ENCODE data around the gene ATG16L2.
A peak's percentile ranks its signal among the peaks of the same experiment; 100 is the strongest.
"Not testable (repeated sequence)": the region's sequence is repeated elsewhere in the genome, so short reads cannot be mapped to it uniquely, and the experiment has no call there.

ATG16L2 gene

DNA sequence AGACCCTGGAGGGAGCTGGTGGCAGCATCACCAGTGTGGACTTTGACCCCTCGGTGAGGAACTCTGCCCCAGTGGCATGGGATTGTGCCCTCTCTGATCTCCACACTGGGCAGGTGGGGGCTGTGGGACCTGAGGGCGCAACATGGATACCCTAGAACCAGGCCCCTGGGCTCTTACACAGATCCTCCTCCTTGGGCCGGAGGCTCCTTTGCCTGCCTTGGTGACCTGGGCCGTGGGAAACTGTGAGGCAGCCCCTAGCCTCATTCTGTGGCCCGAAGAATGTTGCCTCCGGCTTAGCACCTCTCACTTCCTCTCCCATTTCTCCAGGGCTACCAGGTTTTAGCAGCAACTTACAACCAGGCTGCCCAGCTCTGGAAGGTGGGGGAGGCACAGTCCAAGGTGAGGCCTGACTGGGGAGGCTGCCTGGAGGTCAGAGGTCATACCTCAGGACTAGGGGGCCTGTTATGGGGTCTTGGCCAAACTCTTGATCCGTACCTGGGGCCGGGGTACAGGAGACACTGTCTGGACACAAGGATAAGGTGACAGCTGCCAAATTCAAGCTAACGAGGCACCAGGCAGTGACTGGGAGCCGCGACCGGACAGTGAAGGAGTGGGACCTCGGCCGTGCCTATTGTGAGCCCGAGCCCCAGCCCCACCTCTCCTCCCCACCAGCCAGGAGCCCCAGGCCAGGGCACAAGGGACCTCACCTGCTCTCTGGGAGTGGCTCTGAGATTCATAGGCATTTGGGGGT lies 12.2 kb downstream of the ATG16L2 start:
- no peak for DNase-seq (ENCODE audit: low read depth in 3 of 3)

- no peak for DNase-seq (ENCODE audit: low read depth in 3 of 3)
Observed at GRCh38 chr11:72826942-72827480, 12.8 kb downstream of the ATG16L2 start.

DNA sequence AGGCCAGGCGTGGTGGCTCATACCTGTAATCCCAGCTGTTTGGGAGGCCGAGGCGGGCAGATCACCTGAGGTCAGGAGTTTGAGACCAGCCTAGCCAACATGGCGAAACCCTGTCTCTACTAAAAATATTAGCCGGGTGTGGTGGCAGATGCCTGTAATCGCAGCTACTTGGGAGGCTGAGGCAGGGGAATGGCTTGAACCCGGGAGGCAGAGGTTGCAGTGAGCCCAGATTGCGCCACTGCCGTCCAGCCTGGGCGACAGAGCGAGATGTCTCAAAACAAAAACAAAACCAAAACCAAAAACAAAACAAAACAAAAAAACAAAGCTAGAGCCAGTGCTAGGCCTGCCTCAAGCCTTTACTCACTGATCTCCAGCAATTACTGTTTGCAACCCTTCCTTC lies 13.4 kb downstream of the ATG16L2 start:
- DNase-seq (ENCODE audit: low read depth in 3 of 3) = not testable (repeated sequence)

GRCh38 chr11:72828081-72828567 lies 13.9 kb downstream of the ATG16L2 start:
- DNase-seq (ENCODE audit: low read depth in 3 of 3) = no peak

DNA sequence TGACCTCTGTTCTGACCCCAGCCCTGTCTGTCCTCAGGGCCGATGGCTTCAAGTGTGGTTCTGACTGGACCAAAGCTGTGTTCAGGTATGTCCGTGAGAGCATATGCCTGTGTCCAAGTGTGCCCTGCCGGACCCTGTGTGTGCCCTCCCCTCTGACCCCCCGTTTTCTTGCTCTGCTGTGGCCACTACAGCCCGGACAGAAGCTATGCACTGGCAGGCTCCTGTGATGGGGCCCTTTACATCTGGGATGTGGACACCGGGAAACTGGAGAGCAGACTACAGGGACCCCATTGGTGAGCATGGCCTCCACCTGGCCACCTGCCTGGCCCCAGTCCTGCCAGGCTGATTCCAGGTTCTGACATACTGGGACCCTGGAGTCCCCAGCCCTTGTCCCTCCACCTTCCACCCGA lies 14.5 kb downstream of the ATG16L2 start:
- no peak for DNase-seq (ENCODE audit: low read depth in 3 of 3)

GRCh38 chr11:72829178-72829577 lies 15.0 kb downstream of the ATG16L2 start:
- no peak for DNase-seq (ENCODE audit: low read depth in 3 of 3)

DNA sequence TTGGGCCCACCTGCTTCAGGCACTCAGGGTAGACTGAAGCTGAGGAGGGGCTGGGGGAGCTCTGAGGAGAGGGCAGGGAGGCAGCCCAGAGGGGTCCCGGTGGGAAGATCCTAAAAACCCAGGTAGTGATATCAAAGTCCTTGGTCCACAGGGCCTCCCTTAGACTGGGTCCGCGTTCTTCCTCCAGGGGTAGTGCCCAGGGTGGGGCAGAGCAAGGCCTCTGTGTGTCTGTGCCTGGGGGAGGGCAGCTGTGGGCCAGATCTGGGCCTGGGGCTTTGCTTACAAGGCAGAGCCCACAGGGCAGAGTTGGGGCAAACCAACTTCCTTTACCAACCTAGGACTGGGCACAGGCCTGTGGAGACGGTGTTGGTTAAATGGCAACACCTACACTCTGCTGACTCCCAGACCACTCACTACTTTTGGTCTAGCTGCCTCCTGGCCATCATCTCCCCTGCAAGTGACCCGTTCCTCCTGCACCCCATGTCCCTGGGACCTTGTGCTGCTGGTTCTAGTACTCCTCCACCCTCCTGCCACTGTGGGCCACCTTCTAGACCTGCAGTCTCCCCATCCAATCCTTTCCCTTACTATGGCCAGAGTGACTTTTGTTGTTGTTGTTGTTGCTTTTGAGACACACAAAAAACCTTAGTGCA lies 15.8 kb downstream of the ATG16L2 start:
- no peak for DNase-seq (ENCODE audit: low read depth in 3 of 3)

DNA sequence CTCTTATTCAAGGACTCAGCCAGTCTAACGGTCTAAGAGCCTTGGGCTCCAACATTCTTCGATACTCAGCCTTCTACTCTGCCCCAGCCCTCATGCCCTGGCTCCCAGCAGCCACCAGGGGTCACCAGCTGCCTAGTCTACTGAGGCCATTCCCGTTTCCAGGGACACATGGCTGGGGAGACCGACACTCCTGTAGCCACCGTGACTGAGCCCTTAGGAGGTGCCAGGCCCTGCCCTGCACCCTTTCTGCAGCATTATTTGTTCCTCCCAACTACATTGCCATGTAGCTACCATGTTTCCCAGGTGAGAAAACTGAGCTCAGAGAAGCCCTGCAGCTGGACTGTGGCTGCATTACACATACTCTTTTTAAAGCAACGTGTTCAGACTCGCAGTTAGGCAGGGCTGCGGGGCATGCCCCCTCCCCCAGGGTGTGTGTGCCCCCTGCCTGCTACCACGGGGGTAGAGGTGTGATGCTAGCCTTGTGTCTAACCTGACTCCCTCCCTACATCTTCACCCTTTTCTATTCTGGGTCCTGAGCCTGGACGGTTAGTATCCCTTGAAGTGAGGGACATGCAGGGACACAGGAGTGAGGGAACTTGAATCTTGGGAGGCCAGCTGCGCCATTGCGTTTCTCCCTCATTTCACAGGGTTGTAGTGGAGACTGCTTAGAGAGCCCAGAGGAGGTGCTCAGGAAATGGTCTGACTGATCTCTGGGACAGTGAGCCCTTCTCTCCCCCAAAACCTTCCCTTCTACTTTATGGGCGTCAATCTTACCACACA lies 17.5 kb downstream of the ATG16L2 start:
- peak in 1 of 3 experiments; percentile 36 for DNase-seq (ENCODE audit: low read depth in 3 of 3)

- no peak for DNase-seq (ENCODE audit: low read depth in 3 of 3)
Observed at GRCh38 chr11:72832301-72833082, 18.3 kb downstream of the ATG16L2 start.

- no peak for DNase-seq (ENCODE audit: low read depth in 3 of 3)
Observed at GRCh38 chr11:72833083-72833733, 19.0 kb downstream of the ATG16L2 start.

DNA sequence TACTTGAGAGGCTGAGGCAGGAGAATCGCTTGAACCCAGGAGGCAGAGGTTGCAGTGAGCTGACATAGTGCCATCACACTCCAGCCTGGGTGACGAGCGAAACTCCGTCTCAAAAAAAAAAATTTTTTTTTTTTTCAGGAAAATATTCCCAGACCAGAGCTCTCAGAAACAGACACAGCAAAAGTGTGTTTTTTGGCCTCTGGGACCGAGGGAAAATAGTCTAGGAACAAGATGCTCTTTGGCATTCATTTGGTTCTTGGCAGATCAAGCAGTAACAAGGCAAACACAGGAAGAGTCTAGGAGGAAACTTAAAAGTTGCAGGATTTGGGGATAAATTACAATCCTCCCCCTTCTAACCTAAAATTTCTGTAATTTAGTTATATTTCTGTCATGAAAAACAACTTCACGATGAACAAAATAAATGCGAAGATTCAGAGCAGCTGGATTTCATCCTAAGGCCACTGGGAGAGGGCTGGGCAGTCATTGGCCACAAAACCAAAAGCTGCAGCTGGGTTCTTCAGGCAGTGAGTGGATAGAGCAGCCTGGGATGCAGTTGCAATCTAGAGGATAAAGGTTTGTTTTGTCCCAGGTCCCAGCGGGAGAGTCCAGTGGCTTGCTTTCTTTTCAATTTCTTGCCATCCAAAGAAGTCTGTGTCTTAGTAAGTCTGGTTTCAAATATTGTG lies 19.7 kb downstream of the ATG16L2 start:
- DNase-seq (ENCODE audit: low read depth in 3 of 3) = no peak

GRCh38 chr11:72834905-72835304 lies 20.7 kb downstream of the ATG16L2 start:
- no peak for DNase-seq (ENCODE audit: low read depth in 3 of 3)

DNA sequence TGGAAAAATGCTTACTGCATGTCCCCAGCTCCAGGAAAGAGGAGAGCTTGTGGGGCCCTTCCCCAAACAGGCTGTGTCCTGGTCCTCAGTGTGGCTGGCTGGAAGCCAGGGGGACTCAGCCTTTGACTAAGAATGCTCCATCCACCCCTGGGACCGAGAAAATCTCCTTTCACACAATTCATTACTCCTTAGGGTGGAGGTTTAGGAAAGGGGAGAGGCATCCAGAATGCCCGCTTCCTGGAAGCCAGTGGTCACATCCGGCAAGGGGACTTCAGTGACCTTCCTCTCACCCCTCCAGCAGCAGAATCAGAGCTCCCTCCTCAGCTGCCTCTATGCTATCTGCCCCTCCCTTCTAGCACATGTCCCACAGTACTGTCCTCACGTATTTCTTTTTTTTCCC lies 21.9 kb downstream of the ATG16L2 start:
- DNase-seq (ENCODE audit: low read depth in 3 of 3) = no peak

- no peak for DNase-seq (ENCODE audit: low read depth in 3 of 3)
Observed at GRCh38 chr11:72838691-72839305, 24.6 kb downstream of the ATG16L2 start.

DNA sequence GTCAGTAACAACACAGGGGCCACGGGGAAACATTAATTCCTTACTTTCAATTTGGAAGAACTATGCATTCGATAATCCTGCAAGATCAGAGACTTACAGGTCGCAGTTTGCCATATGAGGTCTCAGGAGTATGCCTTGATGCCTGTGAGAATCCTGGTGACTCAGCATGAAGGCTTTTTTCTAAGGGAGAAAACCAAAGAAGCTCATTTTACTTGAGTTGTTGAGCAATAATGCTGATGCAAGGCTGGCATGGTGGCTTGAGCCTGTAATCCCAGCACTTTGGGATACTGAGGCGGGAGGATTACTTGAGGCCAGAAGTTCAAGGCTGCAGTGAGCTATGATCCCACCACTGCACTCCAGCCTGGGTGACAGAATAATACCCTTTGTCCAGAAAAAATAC lies 26.6 kb downstream of the ATG16L2 start:
- no peak for DNase-seq (ENCODE audit: low read depth in 3 of 3)

- DNase-seq (ENCODE audit: low read depth in 3 of 3) = no peak
Observed at GRCh38 chr11:72841397-72841796, 27.2 kb downstream of the ATG16L2 start.

GRCh38 chr11:72842126-72842525 lies 27.9 kb downstream of the ATG16L2 start:
- no peak for DNase-seq (ENCODE audit: low read depth in 3 of 3)

- no peak for DNase-seq (ENCODE audit: low read depth in 3 of 3)
Observed at GRCh38 chr11:72842653-72843330, 28.6 kb downstream of the ATG16L2 start.

DNA sequence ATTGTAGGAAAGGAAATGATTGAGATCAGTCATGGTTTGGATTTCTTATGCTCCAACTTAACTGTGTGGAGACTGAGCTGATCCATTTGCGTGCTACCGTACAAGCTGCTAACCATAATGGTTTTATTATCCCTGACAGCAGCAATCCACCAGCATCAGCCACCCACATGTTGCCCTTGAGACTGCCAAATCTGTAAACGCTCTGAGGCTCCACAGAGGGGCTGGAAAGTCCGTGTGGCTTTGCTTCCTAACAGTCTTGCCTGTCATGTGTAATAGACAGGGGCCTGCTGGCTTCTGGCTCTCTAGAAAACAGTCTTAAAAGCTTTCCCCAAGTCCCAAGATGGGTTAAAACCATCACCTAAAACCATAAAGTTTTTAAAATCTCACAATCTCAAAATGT lies 30.1 kb downstream of the ATG16L2 start:
- DNase-seq (ENCODE audit: low read depth in 3 of 3) = no peak
